Transverse colon (tissue), 3 donors: ENCODE data around the gene HEBP1.

Source experiments
- CTCF ChIP-seq, 5 experiments: fragments of 200-600 bp in 3 of 5; fragments of 450-650 bp in 2 of 5; sonication (generic) in 3 of 5; IDR thresholded peaks; 1 replicate in 2 of 5; 2 replicates in 3 of 5; pipeline ENCODE4 v1.5.1; 2016 to 2017; ENCODE audit warnings: antibody characterized with exemption in 5 of 5, inconsistent platforms in 3 of 5, mild to moderate bottlenecking in 2 of 5, moderate library complexity in 1 of 5
- EP300 ChIP-seq: sonication (generic); formaldehyde crosslinking; IDR thresholded peaks from one replicate; pipeline ENCODE4 v1.6.1; 2017; ENCODE audit warnings: antibody characterized with exemption, low read depth
- POLR2A ChIP-seq: fragments of 450-650 bp; IDR thresholded peaks from one replicate; pipeline ENCODE4 v1.6.1; 2016; ENCODE audit warnings: antibody characterized with exemption, mild to moderate bottlenecking, moderate library complexity

GRCh38 chr12:13032164-13032563 lies 32.1 kb upstream of the HEBP1 start:
- TF ChIP-seq CTCF (IDR thresholded peaks at IDR 0.05): no peak
- TF ChIP-seq POLR2A: no peak
- TF ChIP-seq EP300: no peak
